Measurements from ENCODE around the gene RLBP1. TPM values are rescaled to one million over a fixed set of nuclear protein-coding genes. Genes with fewer than 3 reads are reported as not detected.

Gene RLBP1
- total and polyA plus RNA-seq, 7 donors = 0.27 to 6.6 (median 1.1) TPM; not detected in 3

DNA sequence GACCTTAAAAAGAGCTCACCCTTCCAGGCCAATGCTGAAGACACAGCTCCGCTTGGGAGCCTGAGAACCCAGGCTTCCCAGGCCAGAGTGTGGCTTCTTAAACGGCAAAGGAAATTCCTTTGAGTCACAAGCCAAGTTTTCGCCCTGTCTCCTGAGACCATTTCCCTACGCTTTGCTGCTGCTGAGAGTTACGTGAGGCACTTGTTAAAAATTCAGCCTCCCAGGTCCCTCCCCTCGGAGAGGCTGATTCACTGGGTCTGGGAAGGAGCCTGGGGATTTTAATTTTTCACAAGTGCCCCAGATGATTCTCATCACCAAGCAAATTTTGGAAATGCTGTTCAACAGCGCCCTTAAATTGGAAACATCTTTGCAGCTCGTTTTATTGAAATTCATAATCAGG lies 25.5 kb downstream of the RLBP1 start:
- TF ChIP-seq POLR2AphosphoS5 (IDR thresholded peaks at IDR 0.05) = no peak
- TF ChIP-seq, protein P1, sequence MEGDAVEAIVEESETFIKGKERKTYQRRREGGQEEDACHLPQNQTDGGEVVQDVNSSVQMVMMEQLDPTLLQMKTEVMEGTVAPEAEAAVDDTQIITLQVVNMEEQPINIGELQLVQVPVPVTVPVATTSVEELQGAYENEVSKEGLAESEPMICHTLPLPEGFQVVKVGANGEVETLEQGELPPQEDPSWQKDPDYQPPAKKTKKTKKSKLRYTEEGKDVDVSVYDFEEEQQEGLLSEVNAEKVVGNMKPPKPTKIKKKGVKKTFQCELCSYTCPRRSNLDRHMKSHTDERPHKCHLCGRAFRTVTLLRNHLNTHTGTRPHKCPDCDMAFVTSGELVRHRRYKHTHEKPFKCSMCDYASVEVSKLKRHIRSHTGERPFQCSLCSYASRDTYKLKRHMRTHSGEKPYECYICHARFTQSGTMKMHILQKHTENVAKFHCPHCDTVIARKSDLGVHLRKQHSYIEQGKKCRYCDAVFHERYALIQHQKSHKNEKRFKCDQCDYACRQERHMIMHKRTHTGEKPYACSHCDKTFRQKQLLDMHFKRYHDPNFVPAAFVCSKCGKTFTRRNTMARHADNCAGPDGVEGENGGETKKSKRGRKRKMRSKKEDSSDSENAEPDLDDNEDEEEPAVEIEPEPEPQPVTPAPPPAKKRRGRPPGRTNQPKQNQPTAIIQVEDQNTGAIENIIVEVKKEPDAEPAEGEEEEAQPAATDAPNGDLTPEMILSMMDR (IDR thresholded peaks at IDR 0.05) = no peak
- no peaks in the 10 kb centered on the region for H3K9me3 ChIP-seq
- intact Hi-C loops (cut with DNase I) = no loop called here
- H3K4me1 ChIP-seq = peaks cover 0 to 7% (median 0%) of the 10 kb centered on the region in 4 donors
- WGBS, 2 donors = 83 to 89% methylated on average over 8 of the region's 8 CpGs
- DNase-seq = no peak
- peaks cover 12 to 89% (median 52%) of the 10 kb centered on the region in 4 donors for H3K36me3 ChIP-seq
- no peaks in the 10 kb centered on the region for H3K27me3 ChIP-seq
- no peak overlapping the region for H3K4me3 ChIP-seq
- peak overlapping the region; percentile 13 to 38 (median 27) for H3K27ac ChIP-seq

DNA sequence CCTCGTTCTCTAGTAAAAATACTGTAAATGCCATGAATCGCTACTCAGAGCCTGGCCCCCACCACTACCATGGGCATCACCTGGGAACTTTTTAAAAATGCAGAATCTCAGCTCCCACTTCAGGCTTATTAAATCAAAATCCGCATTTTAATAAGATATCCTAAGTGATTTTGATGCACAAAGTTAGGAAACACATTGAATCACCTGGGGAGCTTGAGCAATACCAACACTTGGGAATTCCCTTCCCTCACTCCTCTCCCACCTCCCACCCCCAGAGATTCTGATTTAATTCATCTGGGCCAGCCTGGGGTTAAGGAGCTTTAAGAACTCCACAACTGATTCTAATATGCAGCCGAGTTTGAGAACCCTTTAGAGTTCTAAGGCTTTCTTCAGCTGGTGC lies 26.8 kb downstream of the RLBP1 start:
- H3K36me3 ChIP-seq = peaks cover 12 to 91% (median 63%) of the 10 kb centered on the region in 4 donors
- intact Hi-C loops (cut with DNase I) = no loop called here
- H3K4me1 ChIP-seq = peaks cover 0 to 7% (median 0%) of the 10 kb centered on the region in 4 donors
- no peak for DNase-seq
- no peaks in the 10 kb centered on the region for H3K27me3 ChIP-seq
- TF ChIP-seq, protein P1 (IDR thresholded peaks at IDR 0.05) = no peak
- TF ChIP-seq POLR2A (IDR thresholded peaks at IDR 0.05) = no peak
- no peak for TF ChIP-seq POLR2AphosphoS5 (IDR thresholded peaks at IDR 0.05)
- no peak for TF ChIP-seq EP300 (IDR thresholded peaks at IDR 0.05)
- H3K9me3 ChIP-seq = no peaks in the 10 kb centered on the region
- no peak overlapping the region for H3K4me3 ChIP-seq
- peak overlapping the region in 3 of 4 donors; percentile 30 to 39 (median 31) for H3K27ac ChIP-seq
- 94 to 95% methylated on average over 4 of the region's 4 CpGs for WGBS, 2 donors

DNA sequence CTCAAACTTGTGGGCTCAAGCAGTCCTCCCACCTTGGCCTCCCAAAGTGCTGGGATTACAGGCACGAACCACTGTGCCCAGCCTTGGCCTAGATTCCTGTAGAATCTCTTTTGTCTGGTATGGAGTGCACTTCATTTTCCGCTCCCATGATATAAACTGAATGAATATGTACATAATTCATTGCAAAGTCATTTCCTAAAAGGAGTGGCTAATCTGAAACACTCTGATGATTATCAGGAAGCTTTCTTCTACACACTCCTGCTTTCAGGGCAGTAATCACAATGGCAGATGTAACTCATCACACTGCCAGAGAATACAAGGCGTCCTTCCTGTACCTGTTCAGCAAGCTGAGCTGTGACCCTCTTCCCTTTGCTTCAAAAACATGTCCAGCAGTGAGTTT lies 28.6 kb downstream of the RLBP1 start:
- TF ChIP-seq POLR2AphosphoS5 (IDR thresholded peaks at IDR 0.05) = no peak
- TF ChIP-seq EP300 (IDR thresholded peaks at IDR 0.05) = no peak
- TF ChIP-seq, protein P1 (IDR thresholded peaks at IDR 0.05) = no peak
- no peak for TF ChIP-seq POLR2A (IDR thresholded peaks at IDR 0.05)
- no peaks in the 10 kb centered on the region for H3K27me3 ChIP-seq
- peaks cover 0 to 7% (median 0%) of the 10 kb centered on the region in 4 donors for H3K4me1 ChIP-seq
- intact Hi-C loops (cut with DNase I) = no loop called here
- peaks cover 20 to 100% (median 78%) of the 10 kb centered on the region in 4 donors for H3K36me3 ChIP-seq
- H3K27ac ChIP-seq = no peak overlapping the region
- H3K9me3 ChIP-seq = no peaks in the 10 kb centered on the region
- 95% methylated on average over 3 of the region's 3 CpGs for WGBS, 2 donors
- no peak for DNase-seq
- H3K4me3 ChIP-seq = no peak overlapping the region

DNA sequence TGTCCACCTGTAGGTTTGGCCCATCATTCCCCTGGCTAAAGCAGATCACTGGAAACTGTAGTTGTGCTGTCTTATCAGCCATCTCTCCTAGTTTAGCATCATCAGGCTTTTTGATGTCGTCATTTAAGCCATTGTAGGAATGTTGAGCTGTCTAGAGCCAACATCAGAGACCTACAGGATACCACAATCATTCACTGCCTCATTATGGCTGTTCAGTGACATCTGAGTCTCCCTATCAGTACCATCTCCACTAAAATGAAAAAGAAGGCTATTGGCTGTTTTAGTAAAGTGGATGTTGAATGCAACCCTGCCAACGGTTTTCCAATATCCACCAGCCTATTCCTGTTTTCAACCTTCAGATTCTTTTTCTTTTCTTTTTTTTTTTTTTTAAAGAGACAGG lies 29.2 kb downstream of the RLBP1 start:
- H3K36me3 ChIP-seq = peaks cover 20 to 100% (median 83%) of the 10 kb centered on the region in 4 donors
- intact Hi-C loops (cut with DNase I) = no loop called here

More for the DNA sequence above, 29.2 kb downstream of the RLBP1 start:
- DNase-seq = no peak
- WGBS, 2 donors = 74 to 79% methylated on average over 2 of the region's 2 CpGs
- no peaks in the 10 kb centered on the region for H3K27me3 ChIP-seq
- TF ChIP-seq POLR2A (IDR thresholded peaks at IDR 0.05) (no peak), POLR2AphosphoS5 (IDR thresholded peaks at IDR 0.05) (no peak), EP300 (IDR thresholded peaks at IDR 0.05) (no peak)
- TF ChIP-seq, protein P1 (IDR thresholded peaks at IDR 0.05) = no peak
- peaks cover 0 to 5% (median 0%) of the 10 kb centered on the region in 4 donors for H3K4me1 ChIP-seq
- H3K4me3 ChIP-seq = no peak overlapping the region
- no peak overlapping the region for H3K27ac ChIP-seq
- no peaks in the 10 kb centered on the region for H3K9me3 ChIP-seq
